ENCODE data around the gene ZGPAT.

DNA sequence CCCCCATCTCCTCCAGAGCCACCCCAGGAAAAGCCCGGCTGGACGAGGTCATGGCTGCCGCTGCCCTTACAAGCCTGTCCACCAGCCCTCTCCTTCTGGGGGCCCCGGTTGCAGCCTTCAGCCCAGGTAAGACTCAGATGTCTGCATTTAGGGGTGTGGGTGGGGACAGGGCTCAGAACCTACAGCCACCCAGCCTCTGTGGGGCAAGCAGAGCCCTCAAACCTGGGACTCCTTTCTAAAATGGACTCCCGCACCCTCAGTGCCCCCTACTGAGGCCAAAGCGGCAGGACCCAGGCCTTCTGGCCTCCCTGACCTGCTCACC, 33.5 kb downstream of the ZGPAT start:
- TF ChIP-seq, protein P1, sequence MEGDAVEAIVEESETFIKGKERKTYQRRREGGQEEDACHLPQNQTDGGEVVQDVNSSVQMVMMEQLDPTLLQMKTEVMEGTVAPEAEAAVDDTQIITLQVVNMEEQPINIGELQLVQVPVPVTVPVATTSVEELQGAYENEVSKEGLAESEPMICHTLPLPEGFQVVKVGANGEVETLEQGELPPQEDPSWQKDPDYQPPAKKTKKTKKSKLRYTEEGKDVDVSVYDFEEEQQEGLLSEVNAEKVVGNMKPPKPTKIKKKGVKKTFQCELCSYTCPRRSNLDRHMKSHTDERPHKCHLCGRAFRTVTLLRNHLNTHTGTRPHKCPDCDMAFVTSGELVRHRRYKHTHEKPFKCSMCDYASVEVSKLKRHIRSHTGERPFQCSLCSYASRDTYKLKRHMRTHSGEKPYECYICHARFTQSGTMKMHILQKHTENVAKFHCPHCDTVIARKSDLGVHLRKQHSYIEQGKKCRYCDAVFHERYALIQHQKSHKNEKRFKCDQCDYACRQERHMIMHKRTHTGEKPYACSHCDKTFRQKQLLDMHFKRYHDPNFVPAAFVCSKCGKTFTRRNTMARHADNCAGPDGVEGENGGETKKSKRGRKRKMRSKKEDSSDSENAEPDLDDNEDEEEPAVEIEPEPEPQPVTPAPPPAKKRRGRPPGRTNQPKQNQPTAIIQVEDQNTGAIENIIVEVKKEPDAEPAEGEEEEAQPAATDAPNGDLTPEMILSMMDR (IDR thresholded peaks at IDR 0.05), result no peak
- TF ChIP-seq ZFX (IDR thresholded peaks at IDR 0.05; ENCODE audit: borderline replicate concordance), result no peak
